Cerebellar cortex (tissue), 1 donor: ENCODE results near the gene NINJ1.

ENCODE experiments used
- DNase-seq: peaks from one replicate; pipeline ENCODE4 v3.0.0-alpha.2; 2015; ENCODE audit warnings: low spot score

Gene NINJ1

GRCh38 chr9:93087971-93088655 lies 45.9 kb downstream of the NINJ1 start:
- no peak for DNase-seq

GRCh38 chr9:93086447-93087224 lies 47.4 kb downstream of the NINJ1 start:
- no peak for DNase-seq

- DNase-seq, result no peak
Observed at GRCh38 chr9:93085676-93086075, 48.4 kb downstream of the NINJ1 start.

- no peak for DNase-seq
Observed at GRCh38 chr9:93084471-93084881, 49.6 kb downstream of the NINJ1 start.

GRCh38 chr9:93083592-93084470 lies 50.2 kb downstream of the NINJ1 start:
- no peak for DNase-seq

- no peak for DNase-seq
Observed at GRCh38 chr9:93082841-93083411, 51.1 kb downstream of the NINJ1 start.

- no peak for DNase-seq
Observed at GRCh38 chr9:93081931-93082330, 52.1 kb downstream of the NINJ1 start.

- no peak for DNase-seq
Observed at GRCh38 chr9:93081081-93081529, 52.9 kb downstream of the NINJ1 start.

GRCh38 chr9:93080406-93080805 lies 53.6 kb downstream of the NINJ1 start:
- DNase-seq, result no peak

- DNase-seq, result no peak
Observed at GRCh38 chr9:93079371-93079770, 54.7 kb downstream of the NINJ1 start.

GRCh38 chr9:93077811-93078210 lies 56.2 kb downstream of the NINJ1 start:
- DNase-seq, result no peak

- DNase-seq, result no peak
Observed at GRCh38 chr9:93077367-93077766, 56.7 kb downstream of the NINJ1 start.

- DNase-seq, result no peak
Observed at GRCh38 chr9:93076792-93077128, 57.3 kb downstream of the NINJ1 start.

- DNase-seq, result no peak
Observed at GRCh38 chr9:93076101-93076791, 57.8 kb downstream of the NINJ1 start.

GRCh38 chr9:93072383-93072795 lies 61.7 kb downstream of the NINJ1 start:
- DNase-seq, result no peak
